NCI-H69 (cell line): Measurements from ENCODE around the gene TM9SF4.

Experiments
- DNase-seq: peaks from one replicate; lab custom pipeline; 2025; lab: John Stamatoyannopoulos, UW

The TM9SF4 gene

GRCh38 chr20:32128167-32128566 is 18.7 kb downstream of the TM9SF4 start:
- no peak for DNase-seq

GRCh38 chr20:32129863-32130262 is 20.3 kb downstream of the TM9SF4 start:
- DNase-seq, result no peak

- DNase-seq, result no peak
Measured at GRCh38 chr20:32130352-32130751, 20.8 kb downstream of the TM9SF4 start.

- no peak for DNase-seq
Measured at GRCh38 chr20:32130965-32131364, 21.5 kb downstream of the TM9SF4 start.

GRCh38 chr20:32132911-32133549 is 23.5 kb downstream of the TM9SF4 start:
- DNase-seq, result no peak

- DNase-seq, result no peak
Measured at GRCh38 chr20:32134026-32134425, 24.5 kb downstream of the TM9SF4 start.

- no peak for DNase-seq
Measured at GRCh38 chr20:32135983-32136515, 26.5 kb downstream of the TM9SF4 start.

- DNase-seq, result no peak
Measured at GRCh38 chr20:32138921-32139320, 29.4 kb downstream of the TM9SF4 start.

GRCh38 chr20:32139947-32140346 is 30.4 kb downstream of the TM9SF4 start:
- DNase-seq, result no peak

- DNase-seq, result no peak
Measured at GRCh38 chr20:32140603-32141002, 31.1 kb downstream of the TM9SF4 start.

GRCh38 chr20:32141465-32141980 is 32.0 kb downstream of the TM9SF4 start:
- DNase-seq, result no peak

- DNase-seq, result no peak
Measured at GRCh38 chr20:32142088-32142487, 32.6 kb downstream of the TM9SF4 start.

GRCh38 chr20:32142991-32143390 is 33.5 kb downstream of the TM9SF4 start:
- no peak for DNase-seq

- no peak for DNase-seq
Measured at GRCh38 chr20:32144898-32145662, 35.6 kb downstream of the TM9SF4 start.

GRCh38 chr20:32149566-32150170 is 40.2 kb downstream of the TM9SF4 start:
- no peak for DNase-seq

- DNase-seq, result no peak
Measured at GRCh38 chr20:32150291-32150848, 40.9 kb downstream of the TM9SF4 start.

- DNase-seq, result no peak
Measured at GRCh38 chr20:32152421-32153155, 43.1 kb downstream of the TM9SF4 start.

- no peak for DNase-seq
Measured at GRCh38 chr20:32153156-32153665, 43.7 kb downstream of the TM9SF4 start.

GRCh38 chr20:32153771-32154170 is 44.3 kb downstream of the TM9SF4 start:
- DNase-seq, result no peak

GRCh38 chr20:32155017-32155981 is 45.8 kb downstream of the TM9SF4 start:
- DNase-seq, result peak; percentile 68
